ENCODE results near the gene GMDS.

The GMDS gene

DNA sequence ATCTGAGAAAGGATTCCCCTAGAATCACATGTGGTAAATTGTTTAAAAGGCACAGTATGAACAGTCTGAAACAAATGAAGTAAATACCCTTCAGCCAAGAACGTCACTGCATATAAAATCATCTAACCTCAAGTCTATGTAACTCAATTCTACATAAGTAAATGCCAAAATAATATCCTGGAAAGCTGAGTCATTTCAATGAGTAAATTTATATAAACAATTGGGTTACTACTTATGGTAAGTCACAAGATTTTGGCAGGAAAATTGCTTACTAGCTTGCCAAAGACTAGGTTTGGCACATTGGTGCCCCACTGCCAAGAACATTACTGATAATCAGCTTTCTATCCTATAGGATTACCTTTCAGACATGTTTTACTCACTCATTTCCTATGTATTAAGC is 8.4 kb downstream of the GMDS start:
- no peak for DNase-seq

DNA sequence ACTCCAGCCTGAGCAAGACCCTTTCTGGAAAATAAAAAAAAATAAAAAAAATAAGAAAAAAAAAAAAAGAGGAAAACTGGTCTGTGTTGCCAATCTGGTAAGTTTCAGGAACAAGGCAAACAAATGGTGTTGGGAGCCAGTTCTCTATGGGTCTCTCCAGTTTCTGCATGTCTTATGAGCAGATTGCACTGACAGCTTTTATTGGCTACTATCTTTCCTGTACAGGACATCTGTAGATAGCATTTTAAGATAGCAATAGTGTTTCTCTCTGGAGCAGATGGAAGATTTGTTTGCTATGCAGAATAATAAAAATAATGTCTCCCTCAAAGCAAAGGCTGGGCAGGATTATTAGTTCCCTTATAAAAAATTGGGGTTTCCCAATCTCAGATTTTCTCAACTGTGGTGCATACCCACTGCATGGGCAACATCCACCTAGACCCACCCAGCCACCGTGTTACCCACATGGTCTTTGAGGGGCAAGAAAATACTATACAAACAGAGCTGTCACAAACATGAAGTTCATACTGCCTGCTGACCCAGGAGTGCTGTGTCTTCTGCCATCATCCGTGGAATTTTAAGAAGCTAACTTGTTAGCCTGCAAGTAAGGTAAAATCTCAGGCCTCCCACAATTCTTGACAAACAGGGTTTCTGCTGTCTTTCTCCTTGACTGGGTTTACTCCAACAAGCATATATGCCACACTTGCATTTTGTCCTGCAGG is 9.5 kb downstream of the GMDS start:
- DNase-seq, result no peak

DNA sequence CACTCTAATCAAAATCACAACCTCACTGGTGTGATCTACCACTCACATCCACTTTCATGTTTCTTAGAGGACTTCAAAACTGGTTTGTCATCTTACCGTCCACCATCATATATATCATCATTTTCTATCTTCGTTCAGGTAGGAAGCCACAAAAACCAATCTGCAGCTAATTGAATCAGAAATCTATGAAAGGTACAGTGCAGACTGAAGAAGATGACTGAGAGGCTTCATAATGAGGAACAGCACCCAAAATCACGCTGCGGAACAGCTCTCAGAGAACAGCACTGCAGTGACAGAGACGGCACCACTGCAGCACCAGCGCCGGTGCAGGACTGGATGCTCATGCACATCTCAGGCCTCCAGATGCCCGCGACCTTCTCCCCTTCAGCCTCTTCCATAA is 13.0 kb downstream of the GMDS start:
- no peak for DNase-seq

DNA sequence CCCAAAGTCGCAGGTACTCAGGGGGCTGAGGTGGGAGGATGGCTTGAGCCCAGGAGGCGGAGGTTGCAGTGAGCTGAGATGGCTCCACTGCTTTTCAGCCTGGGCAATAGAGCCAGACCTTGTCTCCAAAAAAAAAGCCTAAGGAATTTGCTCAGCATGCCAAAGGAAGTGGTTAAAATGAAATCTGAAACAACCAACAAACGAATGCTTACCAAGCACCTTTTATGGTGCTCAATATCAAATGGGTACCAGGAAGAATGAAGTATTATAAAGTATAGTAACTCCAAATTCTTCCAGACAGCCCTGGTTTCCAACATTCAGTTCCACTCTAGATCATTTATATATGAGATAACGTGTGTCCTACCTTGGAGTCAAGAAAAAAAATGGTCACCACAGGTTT is 14.0 kb downstream of the GMDS start:
- no peak for DNase-seq

DNA sequence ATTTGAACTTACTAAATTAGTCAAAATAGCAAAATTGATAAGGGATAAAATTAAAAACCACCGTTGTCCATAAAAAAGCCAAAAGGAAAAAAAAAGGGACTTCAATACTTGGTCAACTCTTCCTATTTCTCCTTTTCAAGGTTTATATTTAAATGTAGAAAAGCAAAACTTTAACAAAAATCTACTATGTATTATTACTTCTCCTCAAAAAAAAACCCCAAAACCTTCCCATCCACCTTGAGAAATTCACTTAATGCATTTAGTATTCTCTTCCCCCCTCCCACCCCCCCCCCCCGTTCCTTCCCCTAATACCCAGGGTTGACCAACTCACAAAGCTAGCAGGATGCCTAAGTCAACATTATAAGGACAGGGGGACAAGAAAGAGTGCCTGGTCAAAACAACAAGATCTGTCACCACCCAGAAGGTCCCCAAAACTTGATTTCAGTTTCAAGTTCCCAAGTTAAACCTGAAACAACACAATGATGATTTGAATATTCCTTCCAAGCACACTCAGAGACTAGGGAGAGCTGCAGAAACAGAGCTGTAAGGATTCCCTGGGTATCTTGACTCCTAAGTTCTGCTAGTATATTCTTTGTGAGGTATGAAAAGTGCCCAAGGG is 14.6 kb downstream of the GMDS start:
- no peak for DNase-seq

DNA sequence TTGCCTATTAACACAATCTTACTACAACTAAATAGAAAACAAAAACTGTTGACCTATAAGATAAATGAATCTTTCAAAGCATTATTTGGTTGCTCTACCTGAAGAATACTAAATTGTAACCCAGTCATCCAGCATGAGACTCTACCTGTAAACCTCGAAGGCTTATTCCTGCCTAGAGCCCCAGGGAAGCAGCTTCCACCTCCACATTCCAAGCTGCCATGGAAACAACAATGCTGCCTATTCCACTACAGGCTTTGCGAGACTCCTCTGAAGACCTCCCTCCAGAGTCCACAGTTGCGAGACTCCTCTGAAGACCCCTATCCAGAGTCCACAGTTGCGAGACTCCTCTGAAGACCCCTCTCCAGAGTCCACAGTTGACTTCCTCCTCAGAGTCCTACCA is 15.7 kb downstream of the GMDS start:
- DNase-seq, result no peak

DNA sequence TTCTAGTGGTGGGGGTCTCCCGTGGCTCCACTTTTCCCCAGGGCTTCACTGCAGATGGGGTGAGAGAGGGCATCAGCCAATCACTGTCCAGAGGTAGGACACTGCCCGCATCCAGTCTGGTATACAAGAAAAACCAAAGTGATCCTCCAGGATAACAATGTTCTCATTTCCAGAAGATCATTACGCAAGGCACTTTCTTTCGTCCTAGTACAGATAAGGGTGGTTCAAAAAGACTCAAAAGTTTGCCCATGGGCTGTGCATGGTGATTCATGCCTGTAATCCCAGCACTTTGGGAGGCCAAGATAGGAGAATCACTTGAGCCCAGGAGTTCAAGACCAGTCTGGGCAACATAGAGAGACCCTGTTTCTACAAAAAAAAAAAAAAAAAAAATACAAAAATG is 16.4 kb downstream of the GMDS start:
- no peak for DNase-seq

DNA sequence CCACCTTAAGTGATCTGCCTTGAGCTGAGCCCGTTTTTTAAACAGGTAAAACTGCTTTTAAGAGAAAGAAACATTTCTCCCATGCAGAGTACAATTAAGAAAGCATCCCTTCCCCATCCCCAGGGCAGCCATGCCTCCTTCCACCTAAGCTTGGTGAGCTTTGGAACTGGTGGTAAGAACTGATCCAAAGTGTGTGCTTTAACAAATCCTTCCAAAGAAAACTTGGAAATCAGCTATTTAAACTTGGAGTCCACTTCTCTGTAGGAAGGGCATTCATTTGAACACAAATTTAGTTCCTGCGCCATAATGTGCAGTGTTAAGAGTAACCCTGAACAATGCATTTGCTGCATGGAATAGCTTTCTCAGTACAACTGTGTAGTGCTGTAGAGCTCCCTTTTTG is 17.0 kb downstream of the GMDS start:
- DNase-seq, result no peak

DNA sequence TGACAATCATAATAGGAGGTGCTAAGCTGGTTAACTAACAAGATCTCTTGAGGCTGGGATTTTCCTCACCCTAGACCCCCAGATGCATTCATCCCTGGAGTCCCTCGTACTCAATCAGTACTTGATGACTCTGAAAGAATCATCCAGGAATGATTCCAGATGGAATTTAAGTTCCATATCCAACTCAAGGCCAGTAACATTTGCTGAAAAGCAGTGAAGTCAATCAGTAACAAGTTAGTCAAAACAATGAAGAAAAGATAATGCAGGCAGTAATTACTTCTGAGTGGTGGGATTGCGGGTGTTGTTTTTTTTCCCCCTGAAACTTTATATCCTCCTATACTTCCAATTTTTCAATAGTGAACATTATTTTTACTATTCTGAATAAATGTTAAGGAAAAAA is 18.6 kb downstream of the GMDS start:
- no peak for DNase-seq

DNA sequence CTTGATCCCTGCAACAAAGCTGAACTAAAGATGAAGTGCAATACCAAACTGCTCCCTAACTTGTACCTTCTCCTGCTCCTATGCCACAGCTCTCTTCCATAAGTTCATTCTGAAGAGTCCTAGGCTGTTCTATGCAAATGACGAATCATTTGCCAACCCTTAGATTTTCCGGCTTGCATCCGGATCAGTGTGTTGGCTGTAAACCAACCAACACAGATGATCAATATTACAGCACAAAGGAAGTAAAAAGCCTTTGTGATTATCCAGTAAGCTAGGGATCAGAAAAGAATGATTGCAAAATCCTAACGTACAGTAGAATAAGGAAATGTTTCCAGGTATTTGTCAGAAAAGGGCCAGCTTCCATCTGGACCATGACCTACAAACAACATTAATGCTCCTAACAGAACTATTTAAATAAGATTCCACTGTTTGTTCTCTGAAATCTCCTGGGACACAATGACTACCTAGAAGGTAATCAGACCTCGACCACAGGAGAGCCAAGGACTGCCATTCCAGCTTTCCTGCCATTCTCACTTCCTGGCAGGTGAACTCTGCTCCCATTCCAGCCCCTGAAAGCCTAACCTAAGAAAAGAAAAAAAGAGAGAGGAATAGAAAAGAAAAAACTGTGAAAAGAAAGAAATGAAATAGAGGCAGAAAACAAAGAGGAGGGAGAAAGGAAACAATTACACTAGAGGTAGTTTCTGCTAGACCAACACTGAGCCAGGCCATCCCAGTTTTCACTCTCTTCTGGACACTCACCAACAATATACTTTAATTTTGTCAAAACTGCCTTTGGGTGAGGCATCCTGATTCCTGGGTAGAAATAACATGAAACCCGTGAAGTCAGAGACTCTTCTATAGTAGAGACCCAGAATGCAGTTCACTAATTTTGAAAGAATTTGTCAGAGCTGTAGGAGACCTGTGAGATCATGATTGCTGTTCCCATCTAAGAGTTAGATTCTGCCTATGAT is 19.7 kb downstream of the GMDS start:
- DNase-seq, result no peak

DNA sequence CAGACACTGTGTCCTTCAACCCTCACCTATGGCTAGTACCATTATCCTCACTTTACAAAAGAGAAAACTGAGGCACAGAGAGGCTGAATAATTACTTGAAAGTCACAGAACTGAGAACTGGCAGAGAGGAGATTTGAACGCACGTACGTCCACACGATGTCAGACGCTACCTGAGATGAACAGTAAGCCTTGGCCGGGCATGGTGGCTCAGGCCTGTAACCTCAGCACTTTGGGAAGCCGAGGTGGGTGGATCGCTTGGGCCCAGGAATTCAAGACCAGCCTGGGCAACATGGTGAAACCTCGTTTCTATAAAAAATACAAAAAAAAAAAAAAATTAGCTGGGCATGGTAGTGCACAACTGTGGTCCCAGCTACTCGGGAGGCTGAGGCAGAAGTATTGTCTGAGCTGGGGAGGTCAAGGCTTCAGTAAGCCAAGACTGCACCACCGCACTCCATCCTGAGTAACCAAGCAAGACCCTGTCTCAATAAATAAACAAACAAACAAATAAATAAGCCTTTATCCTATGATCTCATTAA is 20.5 kb downstream of the GMDS start:
- DNase-seq, result no peak

DNA sequence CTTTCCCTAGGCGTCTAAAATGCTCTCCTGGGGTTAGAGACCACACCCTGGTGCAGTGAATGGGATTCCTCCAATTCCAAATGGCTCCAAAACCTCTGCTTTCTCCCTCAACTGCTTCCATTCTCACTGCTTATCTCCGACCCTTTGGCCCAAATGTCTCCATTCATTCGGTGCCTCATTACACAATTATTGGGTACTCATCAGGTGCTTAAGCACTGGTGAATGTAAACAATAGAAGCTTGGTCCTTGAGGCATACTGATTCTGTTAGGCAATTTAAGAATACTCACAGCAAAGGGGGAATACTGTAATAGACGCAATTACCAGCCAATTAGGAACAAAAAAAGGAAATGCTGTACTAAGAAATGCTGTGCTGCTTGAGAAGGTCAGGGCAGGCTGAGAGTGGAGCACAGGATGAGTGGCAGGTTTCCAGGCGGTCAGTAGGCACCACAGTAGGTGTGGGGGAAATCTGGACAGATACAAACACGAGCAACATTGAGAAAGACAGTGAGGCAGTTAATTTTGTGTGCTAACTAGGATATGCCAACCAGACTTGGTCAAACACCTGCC is 23.0 kb downstream of the GMDS start:
- no peak for DNase-seq

DNA sequence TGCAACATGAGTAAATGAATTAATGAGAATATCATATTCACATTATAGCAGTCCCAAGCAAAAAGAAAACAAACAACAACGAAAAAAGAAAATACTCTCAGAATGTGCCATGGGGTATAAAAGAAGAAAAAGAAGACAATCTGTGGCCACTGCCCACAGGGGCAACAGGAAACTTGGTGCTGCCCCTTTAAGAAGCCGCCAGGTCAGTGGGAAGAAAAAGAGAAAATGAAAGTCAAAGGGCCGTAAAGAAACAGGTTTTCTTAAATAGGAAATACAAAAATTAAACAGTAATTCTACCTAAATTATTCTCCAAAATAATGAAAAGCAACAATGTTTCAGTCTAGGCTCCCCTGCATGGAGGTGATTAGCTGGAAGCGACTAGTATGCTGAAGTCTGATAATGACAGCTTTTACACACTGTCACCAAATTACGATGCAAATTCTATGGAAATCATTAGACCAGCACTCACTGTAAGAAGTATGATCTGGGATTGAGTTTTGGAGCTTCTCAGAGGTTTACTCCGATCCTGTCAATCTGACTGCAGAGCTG is 23.6 kb downstream of the GMDS start:
- peak; percentile 19 for DNase-seq

DNA sequence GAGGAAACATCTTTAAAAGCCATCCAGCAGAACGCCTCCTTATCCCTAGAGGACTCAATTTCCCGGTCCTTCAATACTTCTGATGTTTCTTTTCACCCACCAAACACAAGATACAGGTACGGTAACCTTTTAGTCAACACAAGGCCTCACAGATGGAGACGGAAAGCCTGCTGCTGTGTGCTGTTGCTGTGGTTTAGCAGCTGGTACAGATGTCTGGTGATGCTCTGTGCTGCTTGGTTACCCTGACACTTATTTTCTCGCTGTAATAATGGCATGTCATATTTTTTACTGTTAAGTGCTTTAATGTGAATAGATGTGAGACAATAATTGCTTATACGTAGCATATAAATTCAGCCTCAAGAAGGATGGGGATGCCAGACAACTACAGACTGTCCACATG is 25.3 kb downstream of the GMDS start:
- no peak for DNase-seq

DNA sequence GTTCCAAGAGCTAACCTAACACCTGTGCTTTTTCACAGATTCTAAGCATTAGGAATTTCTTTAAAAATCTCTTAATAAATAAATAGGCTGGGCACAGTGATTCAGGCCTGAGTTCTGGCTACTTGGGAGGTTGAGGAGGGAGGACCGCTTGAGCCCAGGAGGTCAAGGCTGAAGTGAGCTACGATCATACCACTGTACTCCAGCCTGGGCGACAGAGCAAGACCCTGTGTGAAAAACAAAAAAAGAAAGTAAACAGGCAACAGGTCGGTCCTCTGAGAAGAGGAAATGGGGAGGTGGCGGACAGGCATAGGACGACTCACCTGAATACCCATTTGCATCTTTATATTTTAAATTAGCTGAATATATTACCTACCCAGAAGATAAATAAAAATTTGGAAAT is 26.5 kb downstream of the GMDS start:
- DNase-seq, result no peak

DNA sequence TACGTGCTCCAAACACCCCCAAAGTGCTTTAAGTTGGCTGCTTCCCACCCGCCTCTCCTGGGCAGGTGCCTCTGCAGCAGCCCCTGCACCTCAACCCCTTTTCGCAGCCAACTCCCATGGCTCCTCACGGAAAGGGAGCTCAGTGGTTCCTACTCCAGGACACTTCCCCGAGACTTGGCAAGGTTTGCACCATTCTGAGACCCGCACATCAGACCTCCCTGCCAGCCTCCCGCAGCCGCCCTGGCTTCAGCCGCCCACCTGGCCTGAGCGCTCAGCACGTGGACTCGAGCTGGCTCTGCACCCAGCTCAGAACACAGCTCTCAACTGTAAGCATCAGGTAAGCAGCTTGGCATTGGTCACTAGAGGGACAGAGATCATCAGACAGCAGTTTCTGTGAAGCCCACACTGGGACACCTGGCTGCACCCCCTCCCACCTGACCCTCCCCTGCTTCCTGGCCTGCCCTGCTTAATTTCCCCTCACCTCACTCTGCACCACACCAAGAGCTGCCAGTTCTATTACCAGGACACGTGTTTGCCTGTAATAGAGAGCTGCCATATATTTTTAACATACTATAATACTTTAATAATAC is 28.5 kb downstream of the GMDS start:
- DNase-seq, result no peak

DNA sequence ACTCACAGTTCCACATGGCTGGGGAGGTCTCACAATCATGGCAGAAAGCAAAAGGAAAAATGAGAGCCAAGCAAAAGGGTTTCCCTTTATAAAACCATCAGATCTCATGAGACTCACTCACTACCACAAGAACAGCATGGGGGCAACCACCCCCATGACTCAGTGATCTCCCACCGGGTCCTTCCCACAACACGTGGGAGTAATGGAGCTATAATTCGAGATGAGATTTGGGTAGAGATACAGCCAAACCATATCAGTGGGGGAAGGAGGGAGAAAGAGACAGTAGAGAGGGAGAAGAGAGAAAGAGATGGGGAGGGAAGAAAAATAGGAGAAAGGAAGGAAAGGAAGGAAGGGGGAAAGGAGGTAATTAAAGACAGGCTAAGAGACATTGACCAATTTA is 30.1 kb downstream of the GMDS start:
- DNase-seq, result no peak

DNA sequence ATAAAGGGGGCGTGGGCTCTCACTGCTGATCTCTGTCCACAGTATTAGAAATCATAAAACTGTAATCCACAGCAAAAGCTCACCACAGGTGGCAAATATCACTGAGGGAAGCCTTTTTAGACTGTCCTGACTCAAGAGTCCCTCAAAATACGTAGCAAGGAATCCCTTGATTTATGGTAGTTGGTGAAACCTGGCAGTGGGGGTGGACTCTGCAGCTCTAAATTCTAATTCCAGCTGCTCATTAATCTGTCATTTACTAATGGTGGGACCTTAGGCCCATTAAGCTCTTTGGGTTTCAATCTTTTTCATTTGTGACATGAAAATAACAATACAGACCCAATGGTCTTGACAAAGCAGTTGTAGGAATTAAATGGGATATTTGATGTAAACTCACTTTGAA is 32.3 kb downstream of the GMDS start:
- DNase-seq, result no peak

DNA sequence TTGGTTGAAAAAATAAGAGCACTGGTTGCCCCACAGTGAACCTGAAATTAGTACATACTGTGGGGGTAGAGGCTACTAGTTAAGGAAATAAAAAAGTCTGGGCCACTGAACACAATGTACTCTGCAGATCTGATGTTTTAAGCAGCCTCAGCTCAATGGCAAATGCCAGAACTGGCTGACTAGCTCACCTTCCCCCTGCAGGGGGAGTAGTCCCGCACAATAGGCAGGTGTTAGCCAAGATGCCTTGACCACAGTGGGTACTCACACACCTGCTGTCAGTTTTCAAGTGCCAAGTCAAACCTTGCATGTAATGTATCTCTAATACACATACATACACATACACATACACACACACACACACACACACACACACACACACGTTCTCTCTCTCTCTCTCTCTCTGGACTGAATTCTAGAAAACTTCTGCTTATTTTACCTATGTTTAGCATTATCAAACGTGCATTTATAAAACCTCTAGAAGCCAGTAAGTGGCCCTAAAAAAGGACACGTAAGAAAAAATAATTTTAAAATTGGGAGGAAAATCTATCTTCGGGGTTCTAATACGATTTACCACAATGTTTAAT is 36.1 kb downstream of the GMDS start:
- DNase-seq, result peak; percentile 29

DNA sequence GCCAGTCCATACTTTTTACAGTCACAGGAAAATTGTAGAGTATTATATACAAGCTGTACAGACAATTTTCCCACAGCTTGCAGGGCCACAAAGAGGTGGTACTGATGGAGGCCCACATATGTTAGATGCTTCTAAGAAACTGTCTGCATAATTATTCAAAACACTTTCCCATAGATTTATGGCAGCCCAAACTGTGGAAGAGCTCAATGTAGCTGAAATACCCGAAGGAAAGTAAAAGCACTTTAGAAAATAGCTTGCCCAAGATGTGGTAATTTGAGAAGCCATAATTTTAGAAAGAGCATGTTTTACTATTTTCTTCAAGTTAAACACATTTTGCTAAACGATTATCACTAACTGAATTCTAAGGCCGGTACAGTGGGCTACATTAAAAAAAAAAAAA is 36.9 kb downstream of the GMDS start:
- DNase-seq, result no peak

DNA sequence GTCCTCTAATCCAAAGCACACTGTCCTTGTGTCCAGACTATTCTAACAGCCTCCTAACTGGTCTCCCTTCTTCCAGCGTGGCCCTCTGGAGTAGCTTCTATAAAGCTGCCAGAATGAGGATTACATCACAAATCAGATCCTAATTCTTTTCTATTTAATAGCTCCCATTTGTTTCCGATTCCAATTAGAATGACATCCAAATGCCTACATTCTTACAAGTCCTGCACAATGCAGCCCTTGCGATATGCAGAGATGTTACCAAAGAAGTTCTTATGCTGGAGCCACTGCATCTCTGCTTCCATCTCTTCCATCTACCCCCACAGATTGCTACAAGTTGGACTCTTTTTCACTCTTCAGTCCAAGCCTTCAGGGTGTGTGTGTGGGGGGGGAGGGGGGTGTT is 40.0 kb downstream of the GMDS start:
- no peak for DNase-seq

DNA sequence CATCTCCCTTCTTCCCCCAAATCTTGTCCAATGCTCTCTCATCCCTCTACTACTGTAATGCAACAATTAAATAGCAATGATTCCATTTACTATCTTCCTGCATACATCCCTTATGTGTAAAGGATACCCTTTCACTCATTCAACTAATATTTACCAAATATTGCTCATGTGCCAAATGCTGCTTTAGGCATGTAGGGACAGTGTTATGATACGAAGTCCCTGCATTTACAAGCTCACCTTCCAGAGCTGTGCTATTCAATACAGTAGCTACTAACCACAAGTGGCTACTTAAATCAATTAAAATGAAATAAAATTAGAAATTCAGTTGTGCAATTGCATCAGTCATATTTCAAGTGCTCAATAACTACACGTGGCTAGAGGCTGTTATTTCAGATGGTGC is 41.1 kb downstream of the GMDS start:
- no peak for DNase-seq
